ENCODE measurements around the gene EFNA1.

DNA sequence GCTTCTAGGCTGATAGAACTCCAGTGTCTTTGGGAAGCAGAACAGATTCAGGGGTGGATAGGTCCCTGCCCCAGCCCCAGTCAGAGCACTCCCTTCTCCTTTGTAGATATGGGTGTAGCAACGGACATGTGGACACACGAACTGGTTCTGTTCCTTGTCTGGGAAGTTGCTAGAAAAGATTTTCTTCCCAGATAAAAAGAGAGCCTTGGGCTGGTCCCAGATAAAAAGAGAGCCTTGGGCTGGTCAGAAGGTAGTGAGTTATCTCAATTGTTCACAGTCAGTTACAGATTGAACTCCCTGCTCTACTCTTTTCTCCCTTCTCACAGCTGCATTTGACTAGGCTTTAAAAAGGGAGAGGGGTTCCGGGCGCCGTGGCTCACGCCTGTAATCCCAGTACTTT, 7.4 kb upstream of the EFNA1 start:
- TF ChIP-seq, protein P1, sequence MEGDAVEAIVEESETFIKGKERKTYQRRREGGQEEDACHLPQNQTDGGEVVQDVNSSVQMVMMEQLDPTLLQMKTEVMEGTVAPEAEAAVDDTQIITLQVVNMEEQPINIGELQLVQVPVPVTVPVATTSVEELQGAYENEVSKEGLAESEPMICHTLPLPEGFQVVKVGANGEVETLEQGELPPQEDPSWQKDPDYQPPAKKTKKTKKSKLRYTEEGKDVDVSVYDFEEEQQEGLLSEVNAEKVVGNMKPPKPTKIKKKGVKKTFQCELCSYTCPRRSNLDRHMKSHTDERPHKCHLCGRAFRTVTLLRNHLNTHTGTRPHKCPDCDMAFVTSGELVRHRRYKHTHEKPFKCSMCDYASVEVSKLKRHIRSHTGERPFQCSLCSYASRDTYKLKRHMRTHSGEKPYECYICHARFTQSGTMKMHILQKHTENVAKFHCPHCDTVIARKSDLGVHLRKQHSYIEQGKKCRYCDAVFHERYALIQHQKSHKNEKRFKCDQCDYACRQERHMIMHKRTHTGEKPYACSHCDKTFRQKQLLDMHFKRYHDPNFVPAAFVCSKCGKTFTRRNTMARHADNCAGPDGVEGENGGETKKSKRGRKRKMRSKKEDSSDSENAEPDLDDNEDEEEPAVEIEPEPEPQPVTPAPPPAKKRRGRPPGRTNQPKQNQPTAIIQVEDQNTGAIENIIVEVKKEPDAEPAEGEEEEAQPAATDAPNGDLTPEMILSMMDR (IDR thresholded peaks at IDR 0.05) = no peak
- no peak for TF ChIP-seq ZFX (IDR thresholded peaks at IDR 0.05; ENCODE audit: borderline replicate concordance)
